Stimulated activated CD4-positive, alpha-beta T cell treated with anti-CD3 and anti-CD28 coated beads, Interleukin-15, amount 100 ng/mL, for 1 hour (primary cell): ENCODE measurements around the gene SGCD.
"Not testable (repeated sequence)": the region's sequence is repeated elsewhere in the genome, so short reads cannot be mapped to it uniquely, and the experiment has no call there.

Source experiments
- DNase-seq, 2 donors: peaks; one replicate each; pipeline ENCODE4 v3.0.0-alpha.2; 2020; ENCODE audit warnings: low read depth in 1 of 2, low spot score in 1 of 2

SGCD gene

GRCh38 chr5:156618601-156619000, 291.6 kb downstream of the SGCD start:
- no peak for DNase-seq

GRCh38 chr5:156621719-156622118, 294.8 kb downstream of the SGCD start:
- DNase-seq: no peak

GRCh38 chr5:156623381-156624040, 296.5 kb downstream of the SGCD start:
- DNase-seq: no peak

- DNase-seq: no peak
These were observed 297.7 kb downstream of the SGCD start for GRCh38 chr5:156624686-156625085.

GRCh38 chr5:156628421-156628820, 301.5 kb downstream of the SGCD start:
- no peak for DNase-seq

- no peak for DNase-seq
These were observed 304.0 kb downstream of the SGCD start for GRCh38 chr5:156631005-156631404.

- no peak for DNase-seq
These were observed 307.3 kb downstream of the SGCD start for GRCh38 chr5:156634301-156634700.

- DNase-seq: no peak
These were observed 313.8 kb downstream of the SGCD start for GRCh38 chr5:156640691-156641241.

GRCh38 chr5:156641686-156642085, 314.7 kb downstream of the SGCD start:
- DNase-seq: no peak

GRCh38 chr5:156647034-156647451, 320.1 kb downstream of the SGCD start:
- DNase-seq: no peak

- no peak for DNase-seq
These were observed 327.5 kb downstream of the SGCD start for GRCh38 chr5:156654444-156654843.

GRCh38 chr5:156655732-156656131, 328.8 kb downstream of the SGCD start:
- DNase-seq: no peak

- DNase-seq: not testable (repeated sequence)
These were observed 337.9 kb downstream of the SGCD start for GRCh38 chr5:156664832-156665231.

GRCh38 chr5:156666686-156667085, 339.7 kb downstream of the SGCD start:
- not testable (repeated sequence) for DNase-seq

- DNase-seq: no peak
These were observed 340.7 kb downstream of the SGCD start for GRCh38 chr5:156667616-156668015.

GRCh38 chr5:156669416-156669815, 342.5 kb downstream of the SGCD start:
- DNase-seq: no peak

GRCh38 chr5:156670615-156671014, 343.7 kb downstream of the SGCD start:
- no peak for DNase-seq

- no peak for DNase-seq
These were observed 348.4 kb downstream of the SGCD start for GRCh38 chr5:156675395-156675794.

GRCh38 chr5:156677963-156678362, 351.0 kb downstream of the SGCD start:
- no peak for DNase-seq

- no peak for DNase-seq
These were observed 351.5 kb downstream of the SGCD start for GRCh38 chr5:156678484-156678883.

- DNase-seq: no peak
These were observed 353.9 kb downstream of the SGCD start for GRCh38 chr5:156680831-156681230.

- no peak for DNase-seq
These were observed 354.3 kb downstream of the SGCD start for GRCh38 chr5:156681265-156681664.

GRCh38 chr5:156682971-156683370, 356.0 kb downstream of the SGCD start:
- DNase-seq: no peak
